Measurements from ENCODE around the gene XPO5.

Gene XPO5

DNA sequence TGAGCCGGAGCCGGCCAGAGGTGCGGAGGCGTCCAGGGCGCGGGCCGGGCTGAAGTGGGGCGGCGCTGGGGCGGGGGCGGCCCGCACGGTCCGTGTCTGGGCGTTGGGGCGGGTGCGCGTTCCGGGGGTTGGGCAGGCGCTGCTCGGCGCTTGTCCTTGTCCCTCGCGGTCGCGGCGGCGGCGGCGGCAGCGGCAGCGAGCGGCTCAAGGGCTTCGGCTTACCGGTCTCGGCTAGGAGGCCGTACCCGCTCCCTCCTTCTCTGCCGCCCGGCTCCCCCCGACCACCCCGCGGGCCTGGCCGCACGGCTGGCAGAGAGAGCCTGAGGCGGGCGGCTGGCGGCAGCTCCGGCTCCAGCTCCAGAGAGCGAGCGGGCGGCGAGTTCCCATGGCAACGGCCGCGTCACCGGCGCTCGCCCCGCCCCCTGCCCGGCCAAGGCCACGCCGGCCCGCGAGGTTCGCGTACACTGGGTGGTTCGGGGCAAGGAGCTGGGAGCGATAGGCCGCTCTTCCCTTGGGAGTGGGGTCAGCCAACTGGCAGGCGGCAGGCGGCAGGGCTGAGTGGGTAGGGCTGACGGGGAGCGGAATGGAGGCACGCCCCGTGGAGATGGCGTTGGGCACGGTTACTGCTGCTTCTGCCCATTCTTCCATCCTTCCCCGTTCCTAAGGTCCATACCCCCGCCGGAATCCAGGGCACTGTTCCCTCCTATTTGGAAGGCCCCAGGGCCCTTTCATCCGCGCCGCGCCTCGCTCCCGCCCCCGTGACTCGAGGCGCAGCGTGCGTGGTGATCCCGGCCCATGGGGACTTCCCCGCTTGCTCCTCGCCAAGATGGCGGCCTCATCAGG is 65.6 kb downstream of the XPO5 start, which contains the start of gene LRRC73:
TSS of gene LRRC73 (minus strand) at position 363 of the 843 bp plus-strand sequence. CDS start 561 bp downstream, outside the sequence.
- no peak for DNase-seq (ENCODE audit: low read depth)
- no peak for TF ChIP-seq CTCF (IDR thresholded peaks at IDR 0.05; ENCODE audit: low read depth, low read length, missing control alignments)
- H3K4me3 ChIP-seq (ENCODE audit: low read depth, low read length) = peak within 1 kb of the TSS; percentile 57

- TF ChIP-seq CTCF (IDR thresholded peaks at IDR 0.05; ENCODE audit: low read depth, low read length, missing control alignments) = no peak
- H3K4me3 ChIP-seq (ENCODE audit: low read depth, low read length) = peak overlapping the region; percentile 57
- no peak for DNase-seq (ENCODE audit: low read depth)
Observed at GRCh38 chr6:43509142-43509983, 66.5 kb downstream of the XPO5 start.

GRCh38 chr6:43508481-43509141 is 67.2 kb downstream of the XPO5 start:
- H3K4me3 ChIP-seq (ENCODE audit: low read depth, low read length) = no peak overlapping the region
- no peak for TF ChIP-seq CTCF (IDR thresholded peaks at IDR 0.05; ENCODE audit: low read depth, low read length, missing control alignments)

GRCh38 chr6:43506667-43507471 is 69.0 kb downstream of the XPO5 start:
- TF ChIP-seq CTCF (IDR thresholded peaks at IDR 0.05; ENCODE audit: low read depth, low read length, missing control alignments) = peak; percentile 97
- no peak overlapping the region for H3K4me3 ChIP-seq (ENCODE audit: low read depth, low read length)
- peak; percentile 58 for DNase-seq (ENCODE audit: low read depth)

More at GRCh38 chr6:43508481-43509141, 67.2 kb downstream of the XPO5 start:
- DNase-seq (ENCODE audit: low read depth) = no peak

DNA sequence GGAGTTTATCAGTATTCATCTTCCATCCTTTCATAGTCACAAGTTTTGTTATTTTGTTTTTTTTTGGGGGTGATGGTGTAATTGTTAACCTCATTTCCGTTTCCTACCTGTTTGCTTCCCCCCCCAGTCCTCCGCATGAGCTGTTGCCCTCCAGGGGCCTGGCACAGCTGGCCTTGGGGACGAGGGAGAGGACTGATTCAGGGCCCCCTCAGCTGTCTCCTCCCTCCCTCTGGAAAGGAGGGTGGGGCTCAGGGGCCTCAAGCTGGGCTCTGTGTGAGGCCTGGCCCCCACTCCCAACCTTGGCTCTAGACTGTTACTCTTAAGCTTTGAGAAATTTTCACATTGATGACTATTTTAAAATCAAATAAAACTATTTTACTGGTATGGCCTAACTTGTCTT is 69.7 kb downstream of the XPO5 start:
- no peak overlapping the region for H3K4me3 ChIP-seq (ENCODE audit: low read depth, low read length)
- TF ChIP-seq CTCF (IDR thresholded peaks at IDR 0.05; ENCODE audit: low read depth, low read length, missing control alignments) = no peak
- no peak for DNase-seq (ENCODE audit: low read depth)

- no peak for DNase-seq (ENCODE audit: low read depth)
- TF ChIP-seq CTCF (IDR thresholded peaks at IDR 0.05; ENCODE audit: low read depth, low read length, missing control alignments) = no peak
- H3K4me3 ChIP-seq (ENCODE audit: low read depth, low read length) = no peak overlapping the region
Observed at GRCh38 chr6:43505718-43506117, 70.1 kb downstream of the XPO5 start.

Measured in GM12864 (cell line).